Measurements from ENCODE around the gene HOXA4.

HOXA4 gene

GRCh38 chr7:27146491-27147198, 16.1 kb upstream of the HOXA4 start:
- DNase-seq: no peak

- no peak for DNase-seq
These were observed 15.4 kb upstream of the HOXA4 start for GRCh38 chr7:27145914-27146412.

- DNase-seq: no peak
These were observed 14.8 kb upstream of the HOXA4 start for GRCh38 chr7:27145165-27145913.

GRCh38 chr7:27144781-27145164, 14.2 kb upstream of the HOXA4 start:
- DNase-seq: no peak

GRCh38 chr7:27143950-27144780, 13.6 kb upstream of the HOXA4 start:
- no peak for DNase-seq

- peak; percentile 83 for DNase-seq
These were observed 12.7 kb upstream of the HOXA4 start, which contains the start of gene HOXA5 for GRCh38 chr7:27143023-27143949. Gene HOXA5 (minus strand): TSS chr7:27143681. CDS start chr7:27143607, 74 bp downstream.

- no peak for DNase-seq
These were observed 12.0 kb upstream of the HOXA4 start for GRCh38 chr7:27142580-27143022.

GRCh38 chr7:27141923-27142579, 11.5 kb upstream of the HOXA4 start:
- no peak for DNase-seq

GRCh38 chr7:27141137-27141922, 10.8 kb upstream of the HOXA4 start:
- DNase-seq: no peak

- no peak for DNase-seq
These were observed 9.7 kb upstream of the HOXA4 start for GRCh38 chr7:27140126-27140857.

GRCh38 chr7:27139334-27140125, 9.0 kb upstream of the HOXA4 start:
- DNase-seq: no peak

- no peak for DNase-seq
These were observed 8.4 kb upstream of the HOXA4 start for GRCh38 chr7:27138985-27139333.

- DNase-seq: no peak
These were observed 7.9 kb upstream of the HOXA4 start for GRCh38 chr7:27138472-27138871.

GRCh38 chr7:27137640-27138315, 7.2 kb upstream of the HOXA4 start:
- no peak for DNase-seq

- peak; percentile 83 for DNase-seq
These were observed 3.8 kb upstream of the HOXA4 start for GRCh38 chr7:27134392-27134791.

- no peak for DNase-seq
These were observed 3.1 kb upstream of the HOXA4 start for GRCh38 chr7:27133409-27134231.

GRCh38 chr7:27132978-27133377, 2.4 kb upstream of the HOXA4 start:
- DNase-seq: no peak

- no peak for DNase-seq
These were observed 1.7 kb upstream of the HOXA4 start for GRCh38 chr7:27132214-27132613.
